ENCODE data around the gene BRCA2.
"Not testable (repeated sequence)": the region's sequence is repeated elsewhere in the genome, so short reads cannot be mapped to it uniquely, and the experiment has no call there.

Gene BRCA2

DNA sequence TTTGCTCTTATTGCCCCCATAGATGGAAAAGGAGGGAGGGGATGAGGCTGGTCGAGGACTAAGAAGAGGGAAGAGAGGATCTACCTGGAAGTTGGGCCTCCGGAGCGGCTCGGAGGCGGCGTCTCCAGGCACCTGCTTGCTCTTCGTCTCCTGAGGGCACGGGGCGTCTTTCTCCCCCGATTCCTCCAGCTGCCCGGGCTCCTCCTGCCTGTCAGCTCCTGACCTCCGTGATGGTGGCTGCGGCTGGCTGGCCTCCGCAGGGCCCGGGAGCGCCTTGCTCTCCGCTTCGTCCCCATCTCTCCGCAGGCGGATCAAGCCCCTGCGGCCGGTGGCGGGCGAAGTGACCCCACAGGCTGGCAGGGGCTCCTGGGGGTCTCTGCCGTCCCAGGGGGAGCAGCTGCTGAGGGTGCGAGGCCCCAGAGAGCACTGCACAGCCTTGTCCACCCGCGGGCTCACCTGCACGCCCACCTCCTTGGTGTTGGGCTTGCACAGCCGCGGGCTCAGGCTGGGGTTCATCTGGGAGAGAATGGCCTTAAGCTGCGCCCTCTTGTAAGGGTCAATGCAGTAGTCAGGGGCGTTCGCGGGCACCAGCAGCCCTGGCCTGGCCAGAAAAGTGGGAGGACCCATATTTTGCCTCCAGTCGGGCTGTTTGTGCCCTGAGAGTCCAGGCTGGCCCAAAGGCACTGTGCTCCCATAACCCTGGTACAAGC is 4.0 kb upstream of the BRCA2 start:
- no peak for DNase-seq (ENCODE audit: low read depth in 4 of 4, low spot score in 1 of 4)

DNA sequence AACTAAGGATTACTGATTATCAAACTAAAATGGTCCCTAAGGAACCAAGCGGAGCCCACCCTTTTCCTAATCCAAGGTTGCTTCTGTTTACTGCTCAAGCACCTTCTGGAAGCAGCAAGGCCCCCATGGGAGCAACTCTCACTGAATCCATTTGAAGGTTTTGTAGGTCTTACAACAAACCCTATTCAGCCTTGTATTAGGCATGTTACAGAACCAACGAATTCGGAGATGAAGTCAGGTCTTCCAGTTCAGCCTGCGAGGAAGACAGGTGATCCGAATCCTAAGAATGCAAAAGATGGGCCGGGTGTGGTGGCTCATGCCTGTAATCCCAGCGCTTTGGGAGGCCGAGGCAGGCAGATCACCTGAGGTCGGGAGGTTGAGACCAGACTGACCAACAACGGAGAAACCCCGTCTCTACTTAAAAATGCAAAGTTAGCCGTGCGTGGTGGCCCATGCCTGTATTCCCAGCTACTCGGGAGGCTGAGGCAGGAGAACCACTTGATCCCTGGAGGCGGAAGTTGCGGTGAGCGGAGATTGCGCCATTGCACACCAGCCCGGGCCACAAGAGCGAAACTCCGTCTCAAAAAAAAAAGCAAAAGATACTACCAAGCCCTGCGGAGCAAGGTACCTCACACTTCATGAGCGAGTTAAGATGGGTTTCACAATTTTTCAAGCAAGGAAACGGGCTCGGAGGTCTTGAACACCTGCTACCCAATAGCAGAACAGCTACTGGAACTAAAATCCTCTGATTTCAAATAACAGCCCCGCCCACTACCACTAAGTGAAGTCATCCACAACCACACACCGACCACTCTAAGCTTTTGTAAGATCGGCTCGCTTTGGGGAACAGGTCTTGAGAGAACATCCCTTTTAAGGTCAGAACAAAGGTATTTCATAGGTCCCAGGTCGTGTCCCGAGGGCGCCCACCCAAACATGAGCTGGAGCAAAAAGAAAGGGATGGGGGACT is 754 bp upstream of the BRCA2 start:
- DNase-seq (ENCODE audit: low read depth in 4 of 4, low spot score in 1 of 4): peak; percentile 25 to 37 (median 28)

GRCh38 chr13:32316028-32316339 is 676 bp downstream of the BRCA2 start:
- DNase-seq (ENCODE audit: low read depth in 4 of 4, low spot score in 1 of 4): no peak

DNA sequence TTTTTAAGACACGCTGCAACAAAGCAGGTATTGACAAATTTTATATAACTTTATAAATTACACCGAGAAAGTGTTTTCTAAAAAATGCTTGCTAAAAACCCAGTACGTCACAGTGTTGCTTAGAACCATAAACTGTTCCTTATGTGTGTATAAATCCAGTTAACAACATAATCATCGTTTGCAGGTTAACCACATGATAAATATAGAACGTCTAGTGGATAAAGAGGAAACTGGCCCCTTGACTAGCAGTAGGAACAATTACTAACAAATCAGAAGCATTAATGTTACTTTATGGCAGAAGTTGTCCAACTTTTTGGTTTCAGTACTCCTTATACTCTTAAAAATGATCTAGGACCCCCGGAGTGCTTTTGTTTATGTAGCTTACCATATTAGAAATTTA is 1.2 kb downstream of the BRCA2 start:
- no peak for DNase-seq (ENCODE audit: low read depth in 4 of 4, low spot score in 1 of 4)

DNA sequence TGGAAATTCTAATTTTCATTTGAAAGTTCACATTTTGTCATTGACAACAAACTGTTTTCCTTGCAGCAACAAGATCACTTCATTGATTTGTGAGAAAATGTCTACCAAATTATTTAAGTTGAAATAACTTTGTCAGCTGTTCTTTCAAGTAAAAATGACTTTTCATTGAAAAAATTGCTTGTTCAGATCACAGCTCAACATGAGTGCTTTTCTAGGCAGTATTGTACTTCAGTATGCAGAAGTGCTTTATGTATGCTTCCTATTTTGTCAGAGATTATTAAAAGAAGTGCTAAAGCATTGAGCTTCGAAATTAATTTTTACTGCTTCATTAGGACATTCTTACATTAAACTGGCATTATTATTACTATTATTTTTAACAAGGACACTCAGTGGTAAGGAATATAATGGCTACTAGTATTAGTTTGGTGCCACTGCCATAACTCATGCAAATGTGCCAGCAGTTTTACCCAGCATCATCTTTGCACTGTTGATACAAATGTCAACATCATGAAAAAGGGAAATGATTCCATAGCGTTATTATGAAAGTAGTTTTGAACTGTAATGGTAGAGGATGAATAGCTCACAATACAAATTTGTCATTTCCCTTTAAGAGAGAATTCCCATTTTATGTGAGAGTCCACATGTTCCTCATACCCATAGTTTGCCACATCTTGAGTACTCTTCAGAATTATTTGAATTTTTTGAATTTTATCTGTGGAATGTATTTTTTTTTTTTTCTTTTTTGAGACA is 2.6 kb downstream of the BRCA2 start:
- DNase-seq (ENCODE audit: low read depth in 4 of 4, low spot score in 1 of 4): no peak

GRCh38 chr13:32320528-32320927 is 5.2 kb downstream of the BRCA2 start:
- DNase-seq (ENCODE audit: low read depth in 4 of 4, low spot score in 1 of 4): no peak

DNA sequence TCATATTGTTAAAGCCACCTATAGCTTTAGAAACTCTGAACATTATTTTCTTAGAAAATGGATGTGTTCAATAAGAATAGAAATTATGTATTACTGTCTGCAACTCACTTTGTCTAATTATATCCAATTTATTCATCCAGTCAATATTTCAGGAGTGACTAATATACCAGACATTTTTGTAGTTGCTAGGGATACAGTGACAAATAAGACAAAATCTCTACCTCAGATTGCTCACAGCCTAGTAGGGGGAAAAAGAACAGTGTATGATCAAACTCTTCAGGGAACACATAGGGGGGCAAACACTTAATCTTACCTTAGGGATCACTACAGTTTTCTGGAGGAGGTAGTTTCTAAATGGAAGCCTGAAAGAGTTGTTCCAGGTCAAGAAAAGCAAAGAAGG is 8.6 kb downstream of the BRCA2 start:
- no peak for DNase-seq (ENCODE audit: low read depth in 4 of 4, low spot score in 1 of 4)

- no peak for DNase-seq (ENCODE audit: low read depth in 4 of 4, low spot score in 1 of 4)
These were observed 15.1 kb downstream of the BRCA2 start for GRCh38 chr13:32330441-32330840.

- DNase-seq (ENCODE audit: low read depth in 4 of 4, low spot score in 1 of 4): no peak
These were observed 19.4 kb downstream of the BRCA2 start for GRCh38 chr13:32334671-32335070.

DNA sequence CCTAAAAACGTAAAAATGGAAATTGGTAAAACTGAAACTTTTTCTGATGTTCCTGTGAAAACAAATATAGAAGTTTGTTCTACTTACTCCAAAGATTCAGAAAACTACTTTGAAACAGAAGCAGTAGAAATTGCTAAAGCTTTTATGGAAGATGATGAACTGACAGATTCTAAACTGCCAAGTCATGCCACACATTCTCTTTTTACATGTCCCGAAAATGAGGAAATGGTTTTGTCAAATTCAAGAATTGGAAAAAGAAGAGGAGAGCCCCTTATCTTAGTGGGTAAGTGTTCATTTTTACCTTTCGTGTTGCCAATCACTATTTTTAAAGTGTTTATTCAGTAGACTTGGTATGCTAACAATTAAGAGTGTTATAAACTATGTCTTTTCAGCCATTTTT is 25.6 kb downstream of the BRCA2 start:
- DNase-seq (ENCODE audit: low read depth in 4 of 4, low spot score in 1 of 4): no peak

DNA sequence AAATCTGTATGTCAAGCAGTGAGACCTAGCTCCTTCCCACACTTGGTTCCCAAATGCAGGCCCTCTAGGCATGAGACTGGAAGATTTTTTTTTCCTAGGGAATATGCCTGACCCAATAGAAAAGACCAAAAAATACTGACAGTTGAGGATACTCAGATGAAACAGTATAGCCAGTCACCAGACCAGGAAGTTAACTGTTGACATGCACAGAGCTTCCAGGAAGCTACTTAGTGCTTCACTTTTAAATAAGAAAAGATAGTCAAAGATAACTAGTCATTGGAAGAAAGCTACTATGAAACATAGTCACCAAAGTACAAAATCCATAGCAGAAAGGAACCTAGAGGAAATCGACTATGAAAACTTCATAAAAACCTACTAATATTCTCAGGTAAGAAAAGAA is 32.3 kb downstream of the BRCA2 start:
- no peak for DNase-seq (ENCODE audit: low read depth in 4 of 4, low spot score in 1 of 4)

- not testable (repeated sequence) for DNase-seq (ENCODE audit: low read depth in 4 of 4, low spot score in 1 of 4)
These were observed 35.6 kb downstream of the BRCA2 start for GRCh38 chr13:32350839-32351441.

DNA sequence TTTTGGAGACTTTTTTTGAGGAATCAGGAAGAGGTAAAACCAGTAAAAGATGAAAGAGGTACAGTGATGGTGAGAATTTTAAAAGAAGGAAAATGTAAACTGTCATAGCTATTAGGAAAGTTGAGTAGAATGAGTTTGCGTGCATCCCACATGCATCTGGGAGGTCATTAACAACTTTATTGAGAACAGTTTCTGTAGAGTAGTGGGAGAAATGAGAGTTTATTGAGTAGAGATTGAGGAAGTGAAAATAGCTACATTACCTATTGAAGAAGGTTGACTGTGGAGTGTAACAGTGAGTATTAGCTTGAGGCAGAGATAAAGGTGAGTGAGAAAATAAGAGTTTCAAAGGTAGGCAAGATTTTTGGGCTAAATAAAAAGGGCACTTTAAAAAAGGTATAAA is 38.7 kb downstream of the BRCA2 start:
- DNase-seq (ENCODE audit: low read depth in 4 of 4, low spot score in 1 of 4): no peak

DNA sequence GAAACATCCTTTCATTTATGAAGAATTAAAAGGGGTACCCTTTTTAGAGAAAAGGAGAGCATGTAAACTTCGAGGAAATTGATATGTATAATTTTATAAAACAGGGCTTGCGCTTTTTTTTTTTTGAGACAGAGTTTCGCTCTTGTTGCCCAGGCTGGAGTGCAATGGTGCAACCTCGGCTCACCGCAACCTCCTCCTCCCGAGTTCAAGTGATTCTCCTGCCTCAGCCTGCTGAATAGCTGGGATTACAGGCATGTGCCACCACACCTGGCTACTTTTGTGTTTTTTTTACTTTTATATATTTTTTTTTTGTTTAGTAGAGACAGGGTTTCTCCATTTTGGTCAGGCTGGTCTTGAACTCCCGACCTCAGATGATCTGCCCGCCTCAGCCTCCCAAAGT is 40.6 kb downstream of the BRCA2 start:
- not testable (repeated sequence) for DNase-seq (ENCODE audit: low read depth in 4 of 4, low spot score in 1 of 4)

DNA sequence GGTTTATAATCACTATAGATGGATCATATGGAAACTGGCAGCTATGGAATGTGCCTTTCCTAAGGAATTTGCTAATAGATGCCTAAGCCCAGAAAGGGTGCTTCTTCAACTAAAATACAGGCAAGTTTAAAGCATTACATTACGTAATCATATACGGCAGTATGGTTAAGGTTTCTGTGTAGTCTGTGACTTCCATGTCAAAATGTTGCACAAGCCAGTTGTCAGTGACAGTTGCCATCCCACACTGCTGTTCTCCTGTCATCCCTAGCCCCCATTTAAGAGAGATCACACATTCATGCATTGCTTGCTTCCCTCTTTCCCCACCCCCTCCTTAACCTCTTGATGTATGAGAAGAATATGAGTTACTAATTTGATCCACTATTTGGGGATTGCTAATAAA is 47.3 kb downstream of the BRCA2 start:
- no peak for DNase-seq (ENCODE audit: low read depth in 4 of 4, low spot score in 1 of 4)

DNA sequence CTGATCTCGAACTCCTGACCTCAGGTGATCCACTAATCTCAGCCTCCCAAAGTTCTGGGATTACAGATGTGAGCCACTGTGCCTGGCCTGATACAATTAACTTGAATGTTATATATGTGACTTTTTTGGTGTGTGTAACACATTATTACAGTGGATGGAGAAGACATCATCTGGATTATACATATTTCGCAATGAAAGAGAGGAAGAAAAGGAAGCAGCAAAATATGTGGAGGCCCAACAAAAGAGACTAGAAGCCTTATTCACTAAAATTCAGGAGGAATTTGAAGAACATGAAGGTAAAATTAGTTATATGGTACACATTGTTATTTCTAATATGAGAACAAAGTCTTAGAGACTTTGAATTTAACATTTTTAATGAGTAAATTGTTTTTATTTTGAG is 55.5 kb downstream of the BRCA2 start:
- DNase-seq (ENCODE audit: low read depth in 4 of 4, low spot score in 1 of 4): no peak

DNA sequence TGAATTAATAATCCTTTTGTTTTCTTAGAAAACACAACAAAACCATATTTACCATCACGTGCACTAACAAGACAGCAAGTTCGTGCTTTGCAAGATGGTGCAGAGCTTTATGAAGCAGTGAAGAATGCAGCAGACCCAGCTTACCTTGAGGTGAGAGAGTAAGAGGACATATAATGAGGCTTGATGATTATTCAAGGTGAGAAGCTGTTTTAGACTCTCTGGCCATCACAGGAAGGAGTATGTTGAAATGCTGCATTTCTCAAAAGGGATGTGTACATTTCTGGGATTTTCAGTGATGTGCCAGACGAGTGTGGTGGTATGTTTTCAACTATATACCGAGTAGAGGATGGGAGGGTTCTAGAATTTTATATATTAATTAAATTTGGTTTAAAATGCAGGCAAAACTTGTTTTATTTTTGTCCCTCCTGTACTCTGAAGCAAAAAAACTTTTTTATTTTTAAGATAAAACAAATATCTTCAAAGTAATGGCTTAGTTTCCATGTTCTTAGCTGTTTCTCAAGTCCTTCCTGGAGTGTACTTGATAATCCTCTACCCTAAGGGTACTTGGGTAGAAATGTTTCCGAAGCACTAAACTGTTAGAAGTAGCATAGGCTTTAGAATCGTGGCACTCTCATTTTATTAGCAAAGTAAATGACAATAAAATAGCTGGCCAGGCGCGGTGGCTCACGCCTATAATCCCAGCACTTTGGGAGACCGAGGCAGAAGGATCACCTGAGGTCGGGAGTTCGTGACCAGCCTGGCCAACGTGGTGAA is 61.5 kb downstream of the BRCA2 start:
- DNase-seq (ENCODE audit: low read depth in 4 of 4, low spot score in 1 of 4): no peak

GRCh38 chr13:32378012-32378411 is 62.7 kb downstream of the BRCA2 start:
- DNase-seq (ENCODE audit: low read depth in 4 of 4, low spot score in 1 of 4): no peak

- DNase-seq (ENCODE audit: low read depth in 4 of 4, low spot score in 1 of 4): no peak
These were observed 66.2 kb downstream of the BRCA2 start for GRCh38 chr13:32381539-32381938.

DNA sequence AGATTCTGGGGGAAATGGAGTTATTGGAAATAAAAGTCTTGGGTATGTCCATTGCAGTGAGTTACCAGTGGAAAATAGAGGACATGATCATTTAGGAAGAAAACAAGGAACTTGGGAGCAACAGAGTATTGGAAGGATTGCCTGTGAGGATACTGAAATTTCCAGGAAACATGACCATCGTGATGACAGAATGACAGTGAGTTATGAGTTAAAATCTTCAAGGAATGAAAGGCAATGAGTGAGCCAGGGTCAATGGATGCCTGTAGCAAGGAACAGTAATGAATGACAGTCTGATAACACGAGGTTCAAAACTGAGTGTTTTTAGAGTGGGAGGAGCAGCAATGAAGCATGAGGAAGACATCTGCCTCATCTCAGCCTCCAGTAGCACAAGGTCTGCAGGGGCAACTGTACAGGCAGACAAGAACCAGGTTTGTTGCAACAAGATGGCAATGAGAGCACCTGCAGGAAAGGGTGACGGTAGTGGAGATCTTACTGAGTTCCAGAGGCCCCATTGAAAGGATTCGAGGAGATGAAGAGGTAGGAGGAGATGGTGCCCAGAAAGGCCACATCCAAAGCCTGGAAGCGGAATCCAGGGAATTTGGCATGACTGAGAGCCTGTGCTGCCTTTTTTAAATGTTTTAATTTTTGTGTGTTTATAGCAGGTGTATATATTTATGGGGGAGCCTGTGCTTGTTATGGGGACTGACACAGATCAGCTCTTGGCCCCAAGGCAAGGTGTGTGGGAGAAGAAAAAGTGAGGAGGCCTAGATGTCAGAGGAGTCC is 68.7 kb downstream of the BRCA2 start:
- no peak for DNase-seq (ENCODE audit: low read depth in 4 of 4, low spot score in 1 of 4)
